Thoracic aorta (tissue), 2 donors: ENCODE data around the gene ADGRB2. TPM values are rescaled to one million over a fixed set of nuclear protein-coding genes. Genes with fewer than 3 reads are reported as not detected.

Experiments
- ATAC-seq: fragments of 150-250 bp; one replicate; pipeline ENCODE4 v1.8.0; 2017; ENCODE audit warnings: low read depth; ENCODE audit not compliant: insufficient number of reproducible peaks, low FRiP score
- DNase-seq: peaks from one replicate; pipeline ENCODE4 v3.0.0-alpha.2; 2020; ENCODE audit warnings: low spot score
- H3K27ac ChIP-seq, 2 donors: fragments of 200-600 bp; sonication (generic); 1 replicate in 1 of 2; 2 replicates in 1 of 2; pipeline ENCODE4 v1.5.1; 2016; ENCODE audit warnings: mild to moderate bottlenecking in 2 of 2, moderate library complexity in 2 of 2
- H3K27me3 ChIP-seq: fragments of 200-600 bp; sonication (generic); replicated peaks from 2 replicates; pipeline ENCODE4 v1.6.0; 2016; ENCODE audit warnings: mild to moderate bottlenecking; ENCODE audit not compliant: insufficient read depth
- H3K36me3 ChIP-seq: fragments of 200-600 bp; sonication (generic); one replicate; pipeline ENCODE4 v1.5.1; 2016
- H3K4me1 ChIP-seq, 2 donors: fragments of 200-600 bp; sonication (generic); 1 replicate in 1 of 2; 2 replicates in 1 of 2; pipeline versions ENCODE4 v1.5.1 to v1.6.0; 2016; ENCODE audit warnings: low read depth in 2 of 2, mild to moderate bottlenecking in 1 of 2; ENCODE audit not compliant: control insufficient read depth in 1 of 2
- H3K4me3 ChIP-seq: fragments of 200-600 bp; sonication (generic); 2 replicates; pipeline ENCODE4 v1.5.1; 2016; ENCODE audit warnings: mild to moderate bottlenecking
- H3K9me3 ChIP-seq: fragments of 200-600 bp; sonication (generic); 2 replicates; pipeline ENCODE4 v1.5.1; 2016
- total RNA-seq, 2 donors: library from RNA; depleted of rRNA; stranded (reverse); fragments of >200 nt; gene quantifications; one replicate each; pipeline versions ENCODE4 v1.1.0 to v1.2.3, GENCODE V29; 2016
- TF ChIP-seq, protein P1 (sequence below): fragments of 200-600 bp; sonication (generic); IDR thresholded peaks from one replicate; pipeline ENCODE4 v1.5.1; 2019; ENCODE audit warnings: antibody characterized with exemption

Gene ADGRB2
- total RNA-seq, 2 donors from 2014 or later: 1.5 TPM

DNA sequence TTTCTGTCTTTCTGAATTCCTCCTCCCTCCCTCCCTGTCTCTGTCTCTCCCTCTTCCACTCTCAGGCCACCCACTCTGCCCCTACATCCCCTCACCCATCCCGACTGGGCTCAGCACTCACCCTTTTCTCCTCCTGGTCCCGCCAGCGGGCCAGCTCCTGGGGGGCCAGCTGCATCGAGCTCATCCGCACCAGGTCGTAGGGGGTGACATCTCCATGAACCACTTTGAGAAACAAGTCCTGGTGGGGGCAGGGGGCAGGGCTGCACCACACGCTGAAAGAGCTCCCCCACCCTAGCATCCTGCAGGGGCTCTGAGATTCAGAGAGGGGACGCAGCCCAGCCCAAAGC lies 33.9 kb upstream of the ADGRB2 start:
- no peaks in the 10 kb centered on the region for H3K36me3 ChIP-seq
- no peak for ATAC-seq
- no peak overlapping the region for H3K27ac ChIP-seq
- TF ChIP-seq, protein P1, sequence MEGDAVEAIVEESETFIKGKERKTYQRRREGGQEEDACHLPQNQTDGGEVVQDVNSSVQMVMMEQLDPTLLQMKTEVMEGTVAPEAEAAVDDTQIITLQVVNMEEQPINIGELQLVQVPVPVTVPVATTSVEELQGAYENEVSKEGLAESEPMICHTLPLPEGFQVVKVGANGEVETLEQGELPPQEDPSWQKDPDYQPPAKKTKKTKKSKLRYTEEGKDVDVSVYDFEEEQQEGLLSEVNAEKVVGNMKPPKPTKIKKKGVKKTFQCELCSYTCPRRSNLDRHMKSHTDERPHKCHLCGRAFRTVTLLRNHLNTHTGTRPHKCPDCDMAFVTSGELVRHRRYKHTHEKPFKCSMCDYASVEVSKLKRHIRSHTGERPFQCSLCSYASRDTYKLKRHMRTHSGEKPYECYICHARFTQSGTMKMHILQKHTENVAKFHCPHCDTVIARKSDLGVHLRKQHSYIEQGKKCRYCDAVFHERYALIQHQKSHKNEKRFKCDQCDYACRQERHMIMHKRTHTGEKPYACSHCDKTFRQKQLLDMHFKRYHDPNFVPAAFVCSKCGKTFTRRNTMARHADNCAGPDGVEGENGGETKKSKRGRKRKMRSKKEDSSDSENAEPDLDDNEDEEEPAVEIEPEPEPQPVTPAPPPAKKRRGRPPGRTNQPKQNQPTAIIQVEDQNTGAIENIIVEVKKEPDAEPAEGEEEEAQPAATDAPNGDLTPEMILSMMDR: no peak
- peaks cover 5 to 15% of the 10 kb centered on the region in 2 donors for H3K4me1 ChIP-seq
- H3K27me3 ChIP-seq: no peaks in the 10 kb centered on the region
- H3K9me3 ChIP-seq: no peaks in the 10 kb centered on the region
- H3K4me3 ChIP-seq: peak overlapping the region; percentile 48
- no peak for DNase-seq

DNA sequence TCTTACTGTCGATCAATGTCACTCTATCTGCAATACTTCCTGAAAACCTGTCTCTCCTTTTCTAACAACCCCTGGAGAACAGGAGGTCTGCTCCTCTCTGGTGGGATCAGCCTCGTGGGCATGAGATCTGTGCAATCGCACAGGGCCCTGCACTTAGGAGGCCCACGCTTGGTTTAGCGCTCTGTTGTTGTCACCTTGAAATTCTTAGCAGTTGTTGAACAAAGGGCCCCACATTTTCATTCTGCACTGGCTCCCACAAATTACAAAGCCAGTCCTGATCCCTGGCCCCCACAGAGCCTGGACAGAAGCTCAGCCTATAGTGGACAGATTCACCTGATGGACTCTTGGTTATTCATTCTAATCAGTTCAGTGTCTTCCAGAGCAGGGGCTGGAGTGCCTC lies 33.1 kb upstream of the ADGRB2 start:
- DNase-seq: no peak
- ATAC-seq: no peak
- no peaks in the 10 kb centered on the region for H3K36me3 ChIP-seq
- no peaks in the 10 kb centered on the region for H3K9me3 ChIP-seq
- TF ChIP-seq, protein P1: no peak
- no peak overlapping the region for H3K4me3 ChIP-seq
- no peaks in the 10 kb centered on the region for H3K27me3 ChIP-seq
- no peak overlapping the region for H3K27ac ChIP-seq
- peaks cover 5 to 15% of the 10 kb centered on the region in 2 donors for H3K4me1 ChIP-seq

DNA sequence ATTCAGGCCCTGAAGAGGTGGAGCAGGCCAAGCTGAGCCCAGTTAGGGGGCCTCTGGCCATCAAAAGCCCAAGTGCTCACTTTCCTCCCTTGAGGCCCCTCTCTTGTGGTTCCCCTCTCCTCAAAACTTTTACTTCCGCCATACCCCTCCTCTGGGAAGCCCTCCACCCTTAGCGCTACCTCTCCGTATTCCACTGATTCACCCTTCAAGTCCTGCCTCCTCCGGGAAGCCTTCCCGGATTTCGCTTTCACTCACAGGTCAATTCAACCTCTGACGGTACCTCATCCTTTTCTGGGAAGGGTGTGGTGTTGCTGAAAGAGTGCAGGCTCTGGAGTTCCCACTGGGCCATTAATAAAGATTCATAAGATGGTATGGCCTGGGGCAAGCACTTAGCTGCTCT lies 32.6 kb upstream of the ADGRB2 start:
- Histone ChIP-seq H3K4me1 (peaks cover 5 to 15% of the 10 kb centered on the region in 2 donors), H3K27me3 (no peaks in the 10 kb centered on the region), H3K36me3 (no peaks in the 10 kb centered on the region), H3K27ac (no peak overlapping the region), H3K9me3 (no peaks in the 10 kb centered on the region), H3K4me3 (no peak overlapping the region)
- ATAC-seq (no peak), DNase-seq (no peak)
- TF ChIP-seq, protein P1: no peak

DNA sequence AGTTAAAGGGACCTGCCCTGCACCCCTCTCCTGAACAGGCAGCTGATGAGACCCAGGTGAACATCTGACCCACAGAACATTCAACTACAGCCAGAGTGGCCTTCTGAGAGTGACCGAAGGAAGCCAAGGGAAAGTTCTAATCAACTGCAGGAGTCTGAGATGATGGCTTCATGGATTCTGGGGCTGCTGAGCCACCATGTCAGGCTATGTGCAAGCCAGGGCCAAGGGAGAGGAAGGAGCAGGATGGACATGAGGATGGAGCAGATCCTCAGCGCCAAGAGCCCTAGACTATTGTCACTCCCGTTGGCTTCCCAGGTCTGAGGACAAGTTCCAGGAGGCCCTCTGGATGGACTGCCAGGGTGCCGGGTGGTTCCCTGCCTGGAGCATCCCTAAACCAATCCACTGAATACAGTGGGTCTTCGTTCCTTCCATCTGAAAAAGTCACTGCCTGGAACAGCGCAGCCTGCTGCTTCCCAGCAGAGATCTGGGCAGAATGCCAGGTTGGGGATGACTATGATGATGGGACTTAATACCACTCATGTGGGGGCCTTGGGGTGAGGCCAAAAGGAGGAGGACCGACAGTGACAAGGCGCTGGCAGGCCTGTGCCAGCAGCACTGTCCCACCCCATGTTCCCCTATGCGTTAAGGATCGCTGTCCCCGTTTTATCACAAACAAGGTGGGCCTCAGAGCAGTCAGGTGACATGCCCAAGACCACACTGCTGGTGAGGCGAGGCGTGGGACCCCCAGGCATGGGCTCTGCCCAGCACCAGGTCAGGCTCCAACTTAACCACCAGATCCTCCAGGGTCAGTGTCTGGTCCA lies 31.9 kb upstream of the ADGRB2 start:
- no peak overlapping the region for H3K4me3 ChIP-seq
- DNase-seq (no peak), ATAC-seq (no peak)
- TF ChIP-seq, protein P1: no peak
- H3K4me1 ChIP-seq: peaks cover 5 to 15% of the 10 kb centered on the region in 2 donors
- H3K9me3 ChIP-seq: no peaks in the 10 kb centered on the region
- H3K36me3 ChIP-seq: no peaks in the 10 kb centered on the region
- no peak overlapping the region for H3K27ac ChIP-seq
- H3K27me3 ChIP-seq: no peaks in the 10 kb centered on the region

DNA sequence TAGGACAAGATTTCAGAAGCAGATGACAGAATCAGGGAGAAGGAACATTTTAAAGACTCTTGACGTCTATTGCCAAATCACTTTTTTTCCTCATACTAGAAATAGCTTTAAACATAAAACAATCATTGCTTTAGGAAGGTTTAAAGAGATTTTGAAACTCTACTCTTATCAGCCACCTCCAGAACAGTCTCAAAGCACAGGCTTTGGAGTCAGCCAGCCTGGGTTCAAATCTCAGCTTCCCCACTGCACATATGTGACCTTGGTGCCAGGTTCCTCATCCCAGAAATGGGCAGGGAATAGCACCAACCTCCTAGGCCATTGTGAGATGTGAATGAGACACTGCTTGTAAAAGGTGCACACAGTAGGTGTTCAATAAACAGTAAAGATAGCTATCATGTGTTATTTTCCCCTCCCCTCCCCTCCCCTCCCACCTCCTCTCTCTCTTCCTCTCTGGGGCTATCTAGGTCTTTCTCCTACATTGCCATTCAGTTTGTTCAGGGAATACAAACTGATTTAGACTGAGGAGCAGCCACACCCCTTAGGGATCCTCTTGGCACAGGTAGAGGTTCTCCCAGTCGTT lies 31.0 kb upstream of the ADGRB2 start:
- TF ChIP-seq, protein P1: no peak
- H3K36me3 ChIP-seq: no peaks in the 10 kb centered on the region
- no peak for ATAC-seq
- no peaks in the 10 kb centered on the region for H3K9me3 ChIP-seq
- H3K27ac ChIP-seq: no peak overlapping the region
- H3K4me3 ChIP-seq: no peak overlapping the region
- H3K4me1 ChIP-seq: peaks cover 5 to 15% of the 10 kb centered on the region in 2 donors
- no peak for DNase-seq
- no peaks in the 10 kb centered on the region for H3K27me3 ChIP-seq
